ENCODE results near the gene C1QTNF8.
"Not testable (repeated sequence)": the region's sequence is repeated elsewhere in the genome, so short reads cannot be mapped to it uniquely, and the experiment has no call there.

Gene C1QTNF8

GRCh38 chr16:1088295-1089170 is 7.5 kb downstream of the C1QTNF8 start:
- DNase-seq (ENCODE audit: low spot score): no peak
- H3K4me3 Mint-ChIP-seq: no peak overlapping the region
- no peaks in the 10 kb centered on the region for H3K27me3 Mint-ChIP-seq (ENCODE audit: low read depth)
- H3K36me3 Mint-ChIP-seq (ENCODE audit: low read depth): peaks cover 3% of the 10 kb centered on the region
- no peak overlapping the region for H3K27ac Mint-ChIP-seq
- H3K9me3 Mint-ChIP-seq: peaks cover 14% of the 10 kb centered on the region
- H3K4me1 Mint-ChIP-seq (ENCODE audit: low read depth): no peaks in the 10 kb centered on the region

DNA sequence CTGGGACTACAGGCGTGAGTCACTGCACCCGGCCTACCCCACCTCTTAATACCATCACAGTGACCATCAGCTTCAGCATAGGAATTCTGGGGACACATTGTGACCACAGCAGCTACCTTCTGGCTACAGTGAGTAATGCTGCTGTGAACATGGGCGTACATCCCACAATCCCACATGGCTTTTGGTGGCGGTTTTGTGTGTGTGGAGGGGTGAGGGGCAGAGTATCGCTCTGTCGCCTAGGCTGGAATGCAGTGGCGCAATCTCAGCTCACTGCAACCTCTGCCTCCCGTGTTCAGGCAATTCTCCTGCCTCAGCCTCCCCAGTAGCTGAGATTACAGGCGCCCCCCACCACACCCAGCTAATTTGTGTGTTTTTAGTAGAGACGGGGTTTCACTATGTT is 9.6 kb downstream of the C1QTNF8 start:
- not testable (repeated sequence) for H3K27ac Mint-ChIP-seq; H3K36me3 Mint-ChIP-seq (ENCODE audit: low read depth); DNase-seq (ENCODE audit: low spot score); H3K4me1 Mint-ChIP-seq (ENCODE audit: low read depth); H3K4me3 Mint-ChIP-seq; H3K27me3 Mint-ChIP-seq (ENCODE audit: low read depth)
- H3K9me3 Mint-ChIP-seq: peaks cover 14% of the 10 kb centered on the region

DNA sequence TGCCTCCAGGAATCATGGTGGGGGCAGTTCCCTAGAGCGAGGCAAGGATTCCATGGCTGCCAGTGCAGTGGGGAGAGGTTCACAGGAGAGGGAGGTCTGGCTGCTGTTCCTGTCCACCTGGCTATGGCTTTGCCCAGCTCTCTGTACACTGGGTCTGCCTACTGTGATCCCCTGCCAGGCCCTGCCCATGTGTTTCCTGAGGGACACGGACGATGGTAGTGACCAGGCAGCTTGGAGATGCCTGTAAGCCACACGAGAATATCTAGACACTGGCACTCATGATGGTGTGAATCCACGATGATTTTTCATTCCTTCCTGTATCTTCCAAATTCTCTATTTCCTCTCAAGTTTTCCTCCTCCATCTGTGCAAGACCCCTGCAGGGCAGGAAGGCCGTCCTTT is 11.1 kb downstream of the C1QTNF8 start:
- Mint-ChIP-seq H3K4me1 (ENCODE audit: low read depth) (no peaks in the 10 kb centered on the region), H3K4me3 (no peak overlapping the region), H3K36me3 (ENCODE audit: low read depth) (peaks cover 3% of the 10 kb centered on the region), H3K9me3 (peaks cover 14% of the 10 kb centered on the region), H3K27me3 (ENCODE audit: low read depth) (no peaks in the 10 kb centered on the region), H3K27ac (no peak overlapping the region)
- no peak for DNase-seq (ENCODE audit: low spot score)

DNA sequence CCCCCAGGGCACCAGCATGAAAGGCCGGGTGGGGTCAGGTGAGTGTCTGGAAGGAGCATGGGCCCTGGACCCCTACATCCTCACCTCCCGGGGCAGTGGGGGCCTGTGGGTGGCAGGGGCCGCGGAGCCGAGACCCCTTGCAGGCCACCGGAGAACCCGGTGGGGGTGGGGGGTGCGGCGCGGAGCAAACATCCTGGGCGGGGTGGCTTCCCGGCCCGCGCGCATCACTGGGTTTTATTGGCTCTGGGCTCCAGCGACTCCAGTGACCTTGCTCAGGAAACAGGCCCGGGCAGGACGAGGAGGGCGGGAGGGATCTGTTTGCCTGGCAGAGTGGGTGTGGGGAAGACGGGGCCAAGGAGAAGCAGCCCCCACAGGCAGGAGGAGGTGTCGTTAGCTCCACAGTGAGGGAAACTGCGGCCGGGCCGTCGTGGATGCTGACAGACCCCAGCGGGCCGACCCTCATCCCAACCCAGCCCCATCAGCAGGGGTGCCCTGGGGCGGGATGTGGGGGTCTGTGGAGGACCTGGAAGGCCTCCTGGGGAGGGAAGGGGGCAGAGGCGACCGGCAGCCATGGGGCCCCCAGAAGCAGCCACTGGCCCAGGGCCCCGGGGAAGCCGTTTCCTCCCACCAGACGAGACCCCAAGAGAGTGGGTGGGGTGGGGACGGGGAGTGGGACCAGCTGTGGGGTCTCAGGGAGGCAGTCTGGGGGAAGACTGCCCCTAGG is 12.9 kb downstream of the C1QTNF8 start:
- no peaks in the 10 kb centered on the region for H3K4me1 Mint-ChIP-seq (ENCODE audit: low read depth)
- H3K9me3 Mint-ChIP-seq: peaks cover 14% of the 10 kb centered on the region

DNA sequence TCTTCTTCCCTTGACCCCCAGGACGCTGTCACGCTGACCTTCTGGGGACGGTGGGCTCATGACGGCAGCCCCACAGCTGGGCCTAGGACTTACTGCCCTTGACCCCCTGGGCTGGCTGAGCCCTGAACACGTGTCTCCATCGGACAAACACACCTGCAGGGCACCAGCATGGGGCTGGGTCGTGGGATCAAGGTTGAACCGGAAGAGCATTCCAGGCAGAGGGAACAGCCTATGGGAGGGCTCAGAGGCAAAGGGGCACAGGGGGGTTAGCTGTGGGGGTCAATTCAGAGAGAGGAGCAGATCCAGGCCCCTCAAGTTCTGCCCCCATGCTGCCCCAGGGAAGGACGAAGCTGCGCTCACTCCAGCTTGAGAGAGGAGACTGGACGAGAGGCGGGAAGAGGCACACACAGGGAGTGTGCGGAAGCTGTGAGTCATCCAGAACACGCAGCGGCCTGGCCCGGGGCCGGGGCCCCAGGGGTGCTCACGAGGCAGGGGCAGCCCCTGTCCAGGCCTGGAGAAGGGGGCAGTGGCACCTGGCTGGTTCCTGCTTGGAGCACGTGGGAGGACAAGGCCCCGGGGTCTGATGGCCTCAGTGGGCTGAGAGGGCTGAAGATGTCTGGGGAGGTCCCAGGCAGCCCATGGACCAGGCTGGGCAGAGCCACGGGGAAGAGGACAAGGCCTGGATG is 13.6 kb downstream of the C1QTNF8 start:
- DNase-seq (ENCODE audit: low spot score): no peak

More for the DNA sequence above, 12.9 kb downstream of the C1QTNF8 start:
- Mint-ChIP-seq H3K27me3 (ENCODE audit: low read depth) (no peaks in the 10 kb centered on the region), H3K36me3 (ENCODE audit: low read depth) (peaks cover 3% of the 10 kb centered on the region), H3K4me3 (no peak overlapping the region), H3K27ac (no peak overlapping the region)
- DNase-seq (ENCODE audit: low spot score): no peak

GRCh38 chr16:1081734-1082265 is 14.2 kb downstream of the C1QTNF8 start:
- Mint-ChIP-seq H3K27me3 (ENCODE audit: low read depth) (no peaks in the 10 kb centered on the region), H3K4me1 (ENCODE audit: low read depth) (no peaks in the 10 kb centered on the region), H3K4me3 (no peak overlapping the region), H3K27ac (no peak overlapping the region), H3K36me3 (ENCODE audit: low read depth) (peaks cover 3% of the 10 kb centered on the region), H3K9me3 (peaks cover 14% of the 10 kb centered on the region)
- DNase-seq (ENCODE audit: low spot score): no peak

More for the DNA sequence above, 13.6 kb downstream of the C1QTNF8 start:
- Mint-ChIP-seq H3K27ac (no peak overlapping the region), H3K9me3 (peaks cover 14% of the 10 kb centered on the region), H3K27me3 (ENCODE audit: low read depth) (no peaks in the 10 kb centered on the region), H3K4me1 (ENCODE audit: low read depth) (no peaks in the 10 kb centered on the region), H3K4me3 (no peak overlapping the region), H3K36me3 (ENCODE audit: low read depth) (peaks cover 3% of the 10 kb centered on the region)

- DNase-seq (ENCODE audit: low spot score): no peak
- H3K4me3 Mint-ChIP-seq: no peak overlapping the region
- H3K27me3 Mint-ChIP-seq (ENCODE audit: low read depth): no peaks in the 10 kb centered on the region
- no peak overlapping the region for H3K27ac Mint-ChIP-seq
- H3K36me3 Mint-ChIP-seq (ENCODE audit: low read depth): peaks cover 3% of the 10 kb centered on the region
- peaks cover 14% of the 10 kb centered on the region for H3K9me3 Mint-ChIP-seq
- H3K4me1 Mint-ChIP-seq (ENCODE audit: low read depth): no peaks in the 10 kb centered on the region
Observed at GRCh38 chr16:1080801-1081733, 15.0 kb downstream of the C1QTNF8 start.

- Mint-ChIP-seq H3K9me3 (peaks cover 4% of the 10 kb centered on the region), H3K4me3 (no peak overlapping the region), H3K27ac (no peak overlapping the region), H3K4me1 (ENCODE audit: low read depth) (no peaks in the 10 kb centered on the region), H3K36me3 (ENCODE audit: low read depth) (peaks cover under 1% of the 10 kb centered on the region), H3K27me3 (ENCODE audit: low read depth) (no peaks in the 10 kb centered on the region)
- DNase-seq (ENCODE audit: low spot score): no peak
Observed at GRCh38 chr16:1079786-1080525, 16.1 kb downstream of the C1QTNF8 start.

DNA sequence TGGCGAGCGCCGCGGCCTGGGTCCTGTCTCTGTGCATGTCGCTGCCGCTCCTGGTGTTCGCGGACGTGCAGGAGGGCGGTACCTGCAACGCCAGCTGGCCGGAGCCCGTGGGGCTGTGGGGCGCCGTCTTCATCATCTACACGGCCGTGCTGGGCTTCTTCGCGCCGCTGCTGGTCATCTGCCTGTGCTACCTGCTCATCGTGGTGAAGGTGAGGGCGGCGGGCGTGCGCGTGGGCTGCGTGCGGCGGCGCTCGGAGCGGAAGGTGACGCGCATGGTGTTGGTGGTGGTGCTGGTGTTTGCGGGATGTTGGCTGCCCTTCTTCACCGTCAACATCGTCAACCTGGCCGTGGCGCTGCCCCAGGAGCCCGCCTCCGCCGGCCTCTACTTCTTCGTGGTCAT is 16.7 kb downstream of the C1QTNF8 start:
- Mint-ChIP-seq H3K27ac (no peak overlapping the region), H3K4me3 (no peak overlapping the region), H3K27me3 (ENCODE audit: low read depth) (no peaks in the 10 kb centered on the region), H3K36me3 (ENCODE audit: low read depth) (no peaks in the 10 kb centered on the region), H3K4me1 (ENCODE audit: low read depth) (no peaks in the 10 kb centered on the region), H3K9me3 (no peaks in the 10 kb centered on the region)
- DNase-seq (ENCODE audit: low spot score): no peak

GRCh38 chr16:1078579-1079021 is 17.4 kb downstream of the C1QTNF8 start:
- no peak for DNase-seq (ENCODE audit: low spot score)
- no peak overlapping the region for H3K4me3 Mint-ChIP-seq
- H3K27ac Mint-ChIP-seq: no peak overlapping the region
- H3K9me3 Mint-ChIP-seq: no peaks in the 10 kb centered on the region
- H3K4me1 Mint-ChIP-seq (ENCODE audit: low read depth): no peaks in the 10 kb centered on the region
- no peaks in the 10 kb centered on the region for H3K27me3 Mint-ChIP-seq (ENCODE audit: low read depth)
- H3K36me3 Mint-ChIP-seq (ENCODE audit: low read depth): no peaks in the 10 kb centered on the region

DNA sequence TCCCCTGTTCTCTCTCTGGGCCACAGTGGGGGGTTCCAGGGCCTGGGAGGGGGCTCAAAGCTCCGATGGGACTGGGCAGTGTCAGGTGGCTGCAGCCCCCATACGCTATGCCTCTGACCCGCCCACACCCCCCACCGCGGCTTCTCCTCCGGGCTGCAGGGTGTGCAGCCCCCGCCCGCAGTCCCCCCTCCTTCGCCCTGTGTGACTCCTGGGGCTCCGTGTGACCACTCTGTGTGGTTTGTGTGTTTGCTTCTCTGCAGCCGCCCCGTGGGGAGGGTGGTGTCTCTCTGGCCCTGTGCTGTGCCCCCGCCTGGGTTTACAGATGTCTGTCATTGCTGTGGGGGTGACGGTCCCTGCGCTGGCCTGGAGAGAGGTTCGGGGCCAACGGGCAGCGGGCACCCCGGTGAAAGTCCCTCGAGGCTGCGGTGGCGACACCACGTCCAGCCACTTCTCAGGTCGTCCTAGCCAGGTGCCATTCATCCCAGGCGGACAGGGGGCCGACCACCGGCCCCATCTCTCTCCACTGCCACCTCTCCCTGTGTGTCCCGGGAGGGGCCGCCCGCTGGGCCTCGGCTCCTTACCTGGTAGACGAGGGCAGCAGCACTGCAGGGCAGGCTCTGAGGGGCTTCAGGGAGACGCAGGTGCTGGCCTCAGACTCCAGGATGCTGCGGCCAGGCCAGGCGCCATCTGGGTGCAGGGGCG is 18.0 kb downstream of the C1QTNF8 start:
- H3K36me3 Mint-ChIP-seq (ENCODE audit: low read depth): no peaks in the 10 kb centered on the region

More for the DNA sequence above, 18.0 kb downstream of the C1QTNF8 start:
- Mint-ChIP-seq H3K9me3 (no peaks in the 10 kb centered on the region), H3K27me3 (ENCODE audit: low read depth) (no peaks in the 10 kb centered on the region), H3K4me1 (ENCODE audit: low read depth) (no peaks in the 10 kb centered on the region), H3K4me3 (no peak overlapping the region), H3K27ac (no peak overlapping the region)
- no peak for DNase-seq (ENCODE audit: low spot score)
